A673 (cell line): ENCODE data around the gene SHANK3. TPM values are rescaled to one million over a fixed set of nuclear protein-coding genes. Genes with fewer than 3 reads are reported as not detected.
"Not testable (repeated sequence)": the region's sequence is repeated elsewhere in the genome, so short reads cannot be mapped to it uniquely, and the experiment has no call there.

Experiments used
- BruUV-seq: library from RNA; stranded (reverse); fragments of 400-500 nt; replicated peaks from 2 replicates; lab custom pipeline; 2021; lab: Mats Ljungman, UMichigan
- CTCF ChIA-PET: fragments of 300-600 bp; sonication (Branson Sonifier 250); formaldehyde crosslinking; loops from one replicate; lab custom pipeline; 2022; ENCODE audit warnings: antibody characterized with exemption; lab: Charles Lee
- POLR2A ChIA-PET: fragments of 300-600 bp; sonication (Branson Sonifier 250); formaldehyde crosslinking; loops from one replicate; lab custom pipeline; 2022; ENCODE audit warnings: antibody characterized with exemption; ENCODE audit not compliant: low non-redundant PET; lab: Charles Lee
- DNase-seq: peaks from one replicate; pipeline ENCODE4 v3.0.0-alpha.2; 2015; ENCODE audit warnings: low spot score
- H3K27ac ChIP-seq: fragments of 200-600 bp; sonication (generic); 2 replicates; pipeline ENCODE4 v1.5.1; 2016; ENCODE audit warnings: mixed run types, low read depth, mild to moderate bottlenecking, mixed read lengths, antibody characterized with exemption, low read length; ENCODE audit not compliant: poor library complexity, severe bottlenecking
- H3K27me3 ChIP-seq: fragments of 200-600 bp; sonication (generic); replicated peaks from 2 replicates; pipeline ENCODE4 v1.6.1; 2017; ENCODE audit warnings: mixed run types, low read depth, mild to moderate bottlenecking, mixed read lengths, antibody characterized with exemption, low read length; ENCODE audit not compliant: insufficient read depth, poor library complexity
- H3K36me3 ChIP-seq: fragments of 200-600 bp; sonication (generic); 2 replicates; pipeline ENCODE4 v1.6.1; 2016; ENCODE audit warnings: mixed run types, mild to moderate bottlenecking, mixed read lengths, antibody characterized with exemption, low read length; ENCODE audit not compliant: insufficient read depth, poor library complexity, severe bottlenecking
- H3K4me1 ChIP-seq: fragments of 200-600 bp; sonication (generic); 2 replicates; pipeline ENCODE4 v1.6.1; 2017; ENCODE audit warnings: mixed run types, mild to moderate bottlenecking, mixed read lengths, antibody characterized with exemption, low read length; ENCODE audit not compliant: insufficient read depth, poor library complexity, severe bottlenecking
- H3K4me3 ChIP-seq: fragments of 200-600 bp; sonication (generic); 2 replicates; pipeline ENCODE4 v1.5.1; 2016; ENCODE audit warnings: low read depth, mixed run types, mild to moderate bottlenecking, mixed read lengths, low read length; ENCODE audit not compliant: poor library complexity, severe bottlenecking
- H3K9me3 ChIP-seq: fragments of 200-600 bp; sonication (generic); 2 replicates; pipeline ENCODE4 v1.6.1; 2016; ENCODE audit warnings: mixed run types, low read depth, mild to moderate bottlenecking, mixed read lengths, antibody characterized with exemption, low read length; ENCODE audit not compliant: poor library complexity, severe bottlenecking
- EZH2 ChIP-seq: fragments of 200-600 bp; sonication (generic); IDR thresholded peaks from 2 replicates; pipeline ENCODE4 v1.6.1; 2017; ENCODE audit warnings: borderline replicate concordance, low read depth, mild to moderate bottlenecking, mixed read lengths, antibody characterized with exemption, low read length; ENCODE audit not compliant: poor library complexity, severe bottlenecking
- intact Hi-C: fragments of 100-400 bp; cut with micrococcal nuclease; formaldehyde crosslinking; loops from one replicate; pipeline ENCODE4 v1.10.0; 2022; ENCODE audit not compliant: unreplicated experiment
- total RNA-seq: library from RNA; stranded (reverse); gene quantifications from 2 replicates; pipeline ENCODE4 v1.2.3, GENCODE V29; 2021
- TF ChIP-seq, protein P1 (sequence below): fragments of 300-800, 200-600 bp; sonication (generic); conservative IDR thresholded peaks from 2 replicates; pipeline ENCODE4 v1.5.1; 2017; ENCODE audit warnings: low read depth, mild to moderate bottlenecking, antibody characterized with exemption, low read length, moderate library complexity, mixed read lengths

The SHANK3 gene
- total RNA-seq, 1 experiment from 2014 or later: 4.4 TPM

DNA sequence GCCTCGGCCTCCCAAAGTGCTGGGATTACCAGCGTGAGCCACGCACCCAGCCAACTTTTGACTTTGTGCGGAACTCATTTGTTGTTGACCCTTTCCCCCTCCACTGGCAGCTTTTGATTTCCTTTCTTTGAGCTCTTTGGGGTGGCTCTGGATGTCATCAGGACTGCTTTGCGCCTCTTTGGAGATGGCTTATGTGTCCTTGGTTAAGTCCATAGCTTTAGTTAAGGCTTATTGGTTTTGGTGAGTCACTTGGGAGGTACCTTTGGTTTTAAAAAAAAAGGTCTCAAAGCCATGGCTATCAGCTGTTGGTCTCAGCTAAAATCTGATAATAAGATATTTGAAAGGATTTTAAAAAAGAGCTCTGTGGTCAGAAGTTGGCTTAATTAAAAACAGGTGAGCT lies 39.5 kb upstream of the SHANK3 start:
- TF ChIP-seq EZH2: no peak
- TF ChIP-seq, protein P1, sequence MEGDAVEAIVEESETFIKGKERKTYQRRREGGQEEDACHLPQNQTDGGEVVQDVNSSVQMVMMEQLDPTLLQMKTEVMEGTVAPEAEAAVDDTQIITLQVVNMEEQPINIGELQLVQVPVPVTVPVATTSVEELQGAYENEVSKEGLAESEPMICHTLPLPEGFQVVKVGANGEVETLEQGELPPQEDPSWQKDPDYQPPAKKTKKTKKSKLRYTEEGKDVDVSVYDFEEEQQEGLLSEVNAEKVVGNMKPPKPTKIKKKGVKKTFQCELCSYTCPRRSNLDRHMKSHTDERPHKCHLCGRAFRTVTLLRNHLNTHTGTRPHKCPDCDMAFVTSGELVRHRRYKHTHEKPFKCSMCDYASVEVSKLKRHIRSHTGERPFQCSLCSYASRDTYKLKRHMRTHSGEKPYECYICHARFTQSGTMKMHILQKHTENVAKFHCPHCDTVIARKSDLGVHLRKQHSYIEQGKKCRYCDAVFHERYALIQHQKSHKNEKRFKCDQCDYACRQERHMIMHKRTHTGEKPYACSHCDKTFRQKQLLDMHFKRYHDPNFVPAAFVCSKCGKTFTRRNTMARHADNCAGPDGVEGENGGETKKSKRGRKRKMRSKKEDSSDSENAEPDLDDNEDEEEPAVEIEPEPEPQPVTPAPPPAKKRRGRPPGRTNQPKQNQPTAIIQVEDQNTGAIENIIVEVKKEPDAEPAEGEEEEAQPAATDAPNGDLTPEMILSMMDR: no peak
- intact Hi-C loops: no loop called here
- Histone ChIP-seq H3K36me3 (no peaks in the 10 kb centered on the region), H3K27ac (no peak overlapping the region), H3K9me3 (no peaks in the 10 kb centered on the region), H3K4me3 (no peak overlapping the region), H3K27me3 (no peaks in the 10 kb centered on the region), H3K4me1 (no peaks in the 10 kb centered on the region)
- no peak for DNase-seq
- CTCF ChIA-PET: no interaction called here
- POLR2A ChIA-PET: no interaction called here
- no TSS peak for BruUV-seq

DNA sequence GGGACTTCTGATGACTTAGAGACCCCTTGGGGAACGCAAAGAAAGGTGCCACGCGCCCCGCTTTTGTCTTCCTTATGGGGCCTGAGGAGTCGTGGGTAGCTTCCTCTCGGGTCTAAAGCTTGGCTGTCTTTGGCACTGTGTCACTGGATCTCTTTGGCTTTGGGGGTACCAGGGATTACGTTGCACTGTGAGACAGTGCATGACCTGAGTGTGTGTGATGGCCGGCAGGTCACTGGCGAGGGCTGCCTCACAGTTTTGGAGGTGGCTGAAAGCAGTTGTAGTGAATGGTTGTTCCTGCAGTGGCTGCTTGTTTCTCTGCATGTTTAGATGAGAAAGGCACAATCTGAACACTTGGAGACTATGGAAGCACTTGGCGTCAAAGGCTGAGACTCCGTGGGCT lies 38.9 kb upstream of the SHANK3 start:
- H3K9me3 ChIP-seq: no peaks in the 10 kb centered on the region
- no peaks in the 10 kb centered on the region for H3K36me3 ChIP-seq
- DNase-seq: no peak
- ChIA-PET CTCF (no interaction called here), POLR2A (no interaction called here)
- no TSS peak for BruUV-seq
- no peaks in the 10 kb centered on the region for H3K4me1 ChIP-seq
- no peak overlapping the region for H3K27ac ChIP-seq
- intact Hi-C loops: no loop called here
- no peaks in the 10 kb centered on the region for H3K27me3 ChIP-seq
- TF ChIP-seq EZH2: no peak
- TF ChIP-seq, protein P1: no peak
- no peak overlapping the region for H3K4me3 ChIP-seq

DNA sequence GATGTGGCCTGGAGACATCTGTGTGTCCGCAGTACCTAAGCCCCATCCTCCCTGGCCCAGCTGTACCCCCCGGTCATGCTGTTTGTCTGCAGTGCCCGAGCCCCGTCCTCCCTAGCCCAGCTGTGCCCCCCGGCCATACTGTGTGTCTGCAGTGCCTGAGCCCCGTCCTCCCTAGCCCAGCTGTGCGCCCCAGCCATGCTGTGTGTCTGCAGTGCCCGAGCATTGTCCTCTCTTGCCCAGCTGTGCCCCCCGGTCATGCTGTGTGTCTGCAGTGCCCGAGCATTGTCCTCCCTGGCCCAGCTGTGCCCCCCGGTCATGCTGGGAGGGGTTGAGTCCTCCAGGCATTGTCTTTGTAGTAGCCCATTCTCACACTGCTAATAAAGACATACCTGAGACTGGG lies 37.0 kb upstream of the SHANK3 start:
- no TSS peak for BruUV-seq
- CTCF ChIA-PET: no interaction called here

DNA sequence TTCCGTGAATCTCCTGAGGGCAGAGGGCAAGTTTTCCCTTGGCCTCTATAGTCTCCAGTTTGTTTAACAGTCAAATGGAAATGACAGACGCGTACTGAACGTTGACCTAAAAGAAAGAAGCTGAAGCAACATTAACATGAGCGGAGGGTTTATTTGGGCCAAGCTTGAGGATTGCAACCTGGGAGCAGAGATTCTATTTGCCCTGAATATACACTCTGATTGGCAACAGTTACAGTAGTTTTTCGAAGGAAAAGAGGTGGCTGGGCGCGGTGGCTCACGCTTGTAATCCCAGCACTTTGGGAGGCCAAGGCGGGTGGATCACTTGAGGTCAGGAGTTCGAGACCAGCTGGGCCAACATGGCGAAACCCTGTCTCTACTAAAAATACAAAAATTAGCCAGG lies 32.3 kb upstream of the SHANK3 start:
- H3K4me1 ChIP-seq, POLR2A ChIA-PET, H3K27ac ChIP-seq, BruUV-seq, H3K36me3 ChIP-seq, DNase-seq, H3K4me3 ChIP-seq, H3K9me3 ChIP-seq, CTCF ChIA-PET, intact Hi-C loops: not testable (repeated sequence)
- H3K27me3 ChIP-seq: peaks cover 24% of the 10 kb centered on the region

More for the DNA sequence above, 37.0 kb upstream of the SHANK3 start:
- TF ChIP-seq, protein P1: no peak
- no peak for TF ChIP-seq EZH2
- no peak for DNase-seq
- Histone ChIP-seq H3K9me3 (no peaks in the 10 kb centered on the region), H3K4me1 (no peaks in the 10 kb centered on the region), H3K27ac (no peak overlapping the region), H3K4me3 (no peak overlapping the region), H3K36me3 (no peaks in the 10 kb centered on the region), H3K27me3 (no peaks in the 10 kb centered on the region)
- intact Hi-C loops: no loop called here
- POLR2A ChIA-PET: no interaction called here
